GM12878 (cell line): ENCODE results near the gene ZNF302. TPM values are rescaled to one million over a fixed set of nuclear protein-coding genes. Genes with fewer than 3 reads are reported as not detected.

Source experiments
- BRCA1 ChIP-seq: IDR thresholded peaks from 2 replicates; pipeline ENCODE4 v1.6.1; 2011; ENCODE audit warnings: low read depth, low read length, improper control_type of control experiment
- CBFB ChIP-seq: IDR thresholded peaks from 2 replicates; pipeline ENCODE4 v1.6.1; 2016; ENCODE audit warnings: antibody characterized with exemption, low read depth
- ETV6 ChIP-seq, 2 experiments: fragments of 450-650 bp in 1 of 2; IDR thresholded peaks in 1 of 2; conservative IDR thresholded peaks in 1 of 2; 2 replicates each; pipeline ENCODE4 v1.6.1; 2014; ENCODE audit warnings: antibody characterized with exemption in 1 of 2, borderline replicate concordance in 1 of 2, low read depth in 1 of 2, mild to moderate bottlenecking in 1 of 2, moderate library complexity in 1 of 2
- FOS ChIP-seq: IDR thresholded peaks from 3 replicates; pipeline ENCODE4 v1.6.1; 2011; ENCODE audit warnings: borderline replicate concordance; ENCODE audit not compliant: insufficient read length; ENCODE audit errors: extremely low read depth
- FOXM1 ChIP-seq: IDR thresholded peaks from 2 replicates; pipeline ENCODE4 v1.6.1; 2012; ENCODE audit warnings: low read depth, mild to moderate bottlenecking, inconsistent platforms, low read length, moderate library complexity
- IKZF2 ChIP-seq, 2 experiments: fragments of 450-650 bp; IDR thresholded peaks; 2 replicates each; pipeline ENCODE4 v1.6.1; 2017; ENCODE audit warnings: mild to moderate bottlenecking in 2 of 2, moderate library complexity in 2 of 2
- NR2F1 ChIP-seq: fragments of 450-650 bp; conservative IDR thresholded peaks from 2 replicates; pipeline ENCODE4 v1.6.1; 2017; ENCODE audit warnings: mild to moderate bottlenecking
- SMAD5 ChIP-seq: IDR thresholded peaks from 2 replicates; pipeline ENCODE4 v1.6.1; 2016; ENCODE audit warnings: antibody characterized with exemption, low read depth
- WRNIP1 ChIP-seq: IDR thresholded peaks from 2 replicates; pipeline ENCODE4 v1.6.1; 2011; ENCODE audit warnings: low read depth, low read length, improper control_type of control experiment, borderline replicate concordance
- ZNF24 ChIP-seq: fragments of 450-650 bp; IDR thresholded peaks from 2 replicates; pipeline ENCODE4 v1.6.1; 2017; ENCODE audit warnings: antibody characterized with exemption, mild to moderate bottlenecking
- polyA plus RNA-seq, 11 experiments: library from polyadenylated mRNA; depleted of rRNA in 4 of 11; unstranded in 6 of 11; stranded (reverse) in 5 of 11; fragments of >200 nt; fragmentation: Nextera tagmentation in 4 of 11; fragmentation: Illumina TruSeq in 1 of 11; extraction: Ambion mirVana in 4 of 11; extraction: Trizol in 1 of 11; gene quantifications; 1 replicate in 1 of 11; 2 replicates in 10 of 11; pipeline versions ENCODE4 v1.2.1 to v1.2.3, GENCODE V29; 2011 to 2016; ENCODE audit warnings: inconsistent platforms in 2 of 11, missing spikeins in 2 of 11, low read depth in 1 of 11
- total RNA-seq, 4 experiments: library from RNA; depleted of rRNA in 3 of 4; stranded (reverse); fragments of >200 nt in 3 of 4; fragmentation: Illumina TruSeq in 1 of 4; extraction: Trizol in 1 of 4; gene quantifications; 2 replicates each; pipeline versions ENCODE4 v1.2.1 to v1.2.3, GENCODE V29; 2013 to 2021
- TF ChIP-seq, protein P1 (sequence below): fragments of 450-650 bp; IDR thresholded peaks from 2 replicates; pipeline ENCODE4 v1.6.1; 2017; ENCODE audit warnings: antibody characterized with exemption, mild to moderate bottlenecking, moderate library complexity
- TF ChIP-seq, protein P2 (sequence below): fragments of 450-650 bp; IDR thresholded peaks from 2 replicates; pipeline ENCODE4 v1.6.1; 2018; ENCODE audit warnings: mild to moderate bottlenecking, low read depth, moderate library complexity; ENCODE audit not compliant: partially characterized antibody
- TF ChIP-seq, protein P3 (sequence below): fragments of 450-650 bp; conservative IDR thresholded peaks from 2 replicates; pipeline ENCODE4 v1.6.1; 2017; ENCODE audit warnings: mild to moderate bottlenecking, moderate library complexity

The ZNF302 gene
- total and polyA plus RNA-seq, 10 of the 15 experiments (the other 5 are each of a cell fraction or from before 2014, with no cell fraction given), result 8.4 to 35.4 (median 19.7) TPM

DNA sequence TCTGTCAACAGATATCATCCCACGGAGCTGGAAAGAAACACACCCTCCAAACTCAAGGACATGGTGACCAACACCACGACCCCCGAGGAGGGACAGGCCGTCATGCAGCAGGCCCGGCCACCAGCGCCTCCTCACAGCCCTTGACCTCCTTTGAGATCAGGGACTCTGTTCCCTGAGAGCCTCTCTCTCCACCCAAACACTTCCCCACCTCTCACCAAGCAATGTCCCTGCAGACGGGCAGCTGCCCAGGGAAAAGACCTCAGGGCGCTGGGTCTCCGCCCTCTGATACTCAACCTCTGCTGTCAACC lies 10.6 kb upstream of the ZNF302 start (continued):
- TF ChIP-seq WRNIP1, result no peak
- TF ChIP-seq NR2F1, result no peak
- TF ChIP-seq, protein P1, sequence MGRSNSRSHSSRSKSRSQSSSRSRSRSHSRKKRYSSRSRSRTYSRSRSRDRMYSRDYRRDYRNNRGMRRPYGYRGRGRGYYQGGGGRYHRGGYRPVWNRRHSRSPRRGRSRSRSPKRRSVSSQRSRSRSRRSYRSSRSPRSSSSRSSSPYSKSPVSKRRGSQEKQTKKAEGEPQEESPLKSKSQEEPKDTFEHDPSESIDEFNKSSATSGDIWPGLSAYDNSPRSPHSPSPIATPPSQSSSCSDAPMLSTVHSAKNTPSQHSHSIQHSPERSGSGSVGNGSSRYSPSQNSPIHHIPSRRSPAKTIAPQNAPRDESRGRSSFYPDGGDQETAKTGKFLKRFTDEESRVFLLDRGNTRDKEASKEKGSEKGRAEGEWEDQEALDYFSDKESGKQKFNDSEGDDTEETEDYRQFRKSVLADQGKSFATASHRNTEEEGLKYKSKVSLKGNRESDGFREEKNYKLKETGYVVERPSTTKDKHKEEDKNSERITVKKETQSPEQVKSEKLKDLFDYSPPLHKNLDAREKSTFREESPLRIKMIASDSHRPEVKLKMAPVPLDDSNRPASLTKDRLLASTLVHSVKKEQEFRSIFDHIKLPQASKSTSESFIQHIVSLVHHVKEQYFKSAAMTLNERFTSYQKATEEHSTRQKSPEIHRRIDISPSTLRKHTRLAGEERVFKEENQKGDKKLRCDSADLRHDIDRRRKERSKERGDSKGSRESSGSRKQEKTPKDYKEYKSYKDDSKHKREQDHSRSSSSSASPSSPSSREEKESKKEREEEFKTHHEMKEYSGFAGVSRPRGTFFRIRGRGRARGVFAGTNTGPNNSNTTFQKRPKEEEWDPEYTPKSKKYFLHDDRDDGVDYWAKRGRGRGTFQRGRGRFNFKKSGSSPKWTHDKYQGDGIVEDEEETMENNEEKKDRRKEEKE, result no peak
- no peak for TF ChIP-seq CBFB
- no peak for TF ChIP-seq FOS
- TF ChIP-seq BRCA1, result no peak
- TF ChIP-seq ZNF24, result no peak
- no peak for TF ChIP-seq SMAD5
- TF ChIP-seq, protein P2, sequence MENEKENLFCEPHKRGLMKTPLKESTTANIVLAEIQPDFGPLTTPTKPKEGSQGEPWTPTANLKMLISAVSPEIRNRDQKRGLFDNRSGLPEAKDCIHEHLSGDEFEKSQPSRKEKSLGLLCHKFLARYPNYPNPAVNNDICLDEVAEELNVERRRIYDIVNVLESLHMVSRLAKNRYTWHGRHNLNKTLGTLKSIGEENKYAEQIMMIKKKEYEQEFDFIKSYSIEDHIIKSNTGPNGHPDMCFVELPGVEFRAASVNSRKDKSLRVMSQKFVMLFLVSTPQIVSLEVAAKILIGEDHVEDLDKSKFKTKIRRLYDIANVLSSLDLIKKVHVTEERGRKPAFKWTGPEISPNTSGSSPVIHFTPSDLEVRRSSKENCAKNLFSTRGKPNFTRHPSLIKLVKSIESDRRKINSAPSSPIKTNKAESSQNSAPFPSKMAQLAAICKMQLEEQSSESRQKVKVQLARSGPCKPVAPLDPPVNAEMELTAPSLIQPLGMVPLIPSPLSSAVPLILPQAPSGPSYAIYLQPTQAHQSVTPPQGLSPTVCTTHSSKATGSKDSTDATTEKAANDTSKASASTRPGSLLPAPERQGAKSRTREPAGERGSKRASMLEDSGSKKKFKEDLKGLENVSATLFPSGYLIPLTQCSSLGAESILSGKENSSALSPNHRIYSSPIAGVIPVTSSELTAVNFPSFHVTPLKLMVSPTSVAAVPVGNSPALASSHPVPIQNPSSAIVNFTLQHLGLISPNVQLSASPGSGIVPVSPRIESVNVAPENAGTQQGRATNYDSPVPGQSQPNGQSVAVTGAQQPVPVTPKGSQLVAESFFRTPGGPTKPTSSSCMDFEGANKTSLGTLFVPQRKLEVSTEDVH, result no peak
- TF ChIP-seq ETV6 (conservative IDR thresholded peaks at IDR 0.05 in 1 of 2, IDR thresholded peaks at IDR 0.05 in 1 of 2; ENCODE audit: borderline replicate concordance in 1 of 2, low read depth in 1 of 2), result no peak
- TF ChIP-seq FOXM1, result no peak
- TF ChIP-seq, protein P3, sequence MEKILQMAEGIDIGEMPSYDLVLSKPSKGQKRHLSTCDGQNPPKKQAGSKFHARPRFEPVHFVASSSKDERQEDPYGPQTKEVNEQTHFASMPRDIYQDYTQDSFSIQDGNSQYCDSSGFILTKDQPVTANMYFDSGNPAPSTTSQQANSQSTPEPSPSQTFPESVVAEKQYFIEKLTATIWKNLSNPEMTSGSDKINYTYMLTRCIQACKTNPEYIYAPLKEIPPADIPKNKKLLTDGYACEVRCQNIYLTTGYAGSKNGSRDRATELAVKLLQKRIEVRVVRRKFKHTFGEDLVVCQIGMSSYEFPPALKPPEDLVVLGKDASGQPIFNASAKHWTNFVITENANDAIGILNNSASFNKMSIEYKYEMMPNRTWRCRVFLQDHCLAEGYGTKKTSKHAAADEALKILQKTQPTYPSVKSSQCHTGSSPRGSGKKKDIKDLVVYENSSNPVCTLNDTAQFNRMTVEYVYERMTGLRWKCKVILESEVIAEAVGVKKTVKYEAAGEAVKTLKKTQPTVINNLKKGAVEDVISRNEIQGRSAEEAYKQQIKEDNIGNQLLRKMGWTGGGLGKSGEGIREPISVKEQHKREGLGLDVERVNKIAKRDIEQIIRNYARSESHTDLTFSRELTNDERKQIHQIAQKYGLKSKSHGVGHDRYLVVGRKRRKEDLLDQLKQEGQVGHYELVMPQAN, result no peak
- no peak for TF ChIP-seq IKZF2 (IDR thresholded peaks at IDR 0.05)
